Keratinocyte (primary cell): ENCODE results near the gene TTC39C. TPM values are rescaled to one million over a fixed set of nuclear protein-coding genes. Genes with fewer than 3 reads are reported as not detected.

Experiments
- DNase-seq: peaks from one replicate; pipeline ENCODE4 v3.0.0-alpha.2; 2011; ENCODE audit warnings: low read depth, missing footprints, low spot score
- FAIRE-seq: peaks from 2 replicates; lab custom pipeline; 2011; peaks lifted over from hg19 to GRCh38; lab: Jason Lieb, UNC
- H2AFZ ChIP-seq: 2 replicates; pipeline ENCODE4 v1.6.0; 2012; ENCODE audit warnings: low read length, control low read depth, inconsistent platforms; ENCODE audit not compliant: control insufficient read depth
- H3K27ac ChIP-seq: 2 replicates; pipeline ENCODE4 v1.5.1; 2011; ENCODE audit warnings: low read length; ENCODE audit not compliant: control insufficient read depth, insufficient read depth
- H3K27me3 ChIP-seq: 3 replicates; pipeline ENCODE4 v1.6.0; 2011; ENCODE audit warnings: low read length; ENCODE audit not compliant: control insufficient read depth, insufficient read depth; ENCODE audit errors: extremely low read depth
- H3K36me3 ChIP-seq, 2 experiments: 2 replicates in 1 of 2; 3 replicates in 1 of 2; pipeline ENCODE4 v1.5.1; 2011; ENCODE audit warnings: low read length in 2 of 2, mild to moderate bottlenecking in 1 of 2; ENCODE audit not compliant: control insufficient read depth in 2 of 2, insufficient read depth in 2 of 2; ENCODE audit errors: extremely low read depth in 1 of 2
- H3K4me1 ChIP-seq: 3 replicates; pipeline ENCODE4 v1.5.1; 2011; ENCODE audit warnings: low read length; ENCODE audit not compliant: control insufficient read depth, insufficient read depth; ENCODE audit errors: extremely low read depth
- H3K4me2 ChIP-seq: 3 replicates; pipeline ENCODE4 v1.6.0; 2011; ENCODE audit warnings: low read depth, low read length; ENCODE audit not compliant: control insufficient read depth, insufficient read depth; ENCODE audit errors: extremely low read depth
- H3K4me3 ChIP-seq, 3 experiments: fragments of 200-600 bp in 1 of 3; sonication (generic) in 1 of 3; 2 replicates in 2 of 3; 3 replicates in 1 of 3; pipeline ENCODE4 v1.5.1; 2011 to 2016; ENCODE audit warnings: low read length in 3 of 3, mild to moderate bottlenecking in 3 of 3, control low read depth in 2 of 3, inconsistent platforms in 1 of 3, low read depth in 1 of 3, mixed read lengths in 1 of 3, mixed run types in 1 of 3, moderate library complexity in 1 of 3; ENCODE audit not compliant: control insufficient read depth in 2 of 3, insufficient read depth in 2 of 3; ENCODE audit errors: extremely low read depth in 1 of 3
- H3K79me2 ChIP-seq: 2 replicates; pipeline ENCODE4 v1.6.0; 2012; ENCODE audit warnings: low read length; ENCODE audit not compliant: control insufficient read depth, insufficient read depth
- H3K9ac ChIP-seq: 3 replicates; pipeline ENCODE4 v1.6.0; 2011; ENCODE audit warnings: low read length; ENCODE audit not compliant: control insufficient read depth, insufficient read depth; ENCODE audit errors: extremely low read depth
- H3K9me1 ChIP-seq: 3 replicates; pipeline ENCODE4 v1.6.0; 2011; ENCODE audit warnings: low read length; ENCODE audit not compliant: control insufficient read depth, insufficient read depth; ENCODE audit errors: extremely low read depth
- H3K9me3 ChIP-seq: 2 replicates; pipeline ENCODE4 v1.5.1; 2012; ENCODE audit warnings: low read depth, low read length; ENCODE audit not compliant: control insufficient read depth
- H4K20me1 ChIP-seq: 3 replicates; pipeline ENCODE4 v1.6.0; 2011; ENCODE audit warnings: low read length; ENCODE audit not compliant: control insufficient read depth, insufficient read depth; ENCODE audit errors: extremely low read depth
- EZH2 ChIP-seq: IDR thresholded peaks from one replicate; pipeline ENCODE4 v1.6.1; 2012; ENCODE audit warnings: inconsistent platforms, mild to moderate bottlenecking, low read length, moderate library complexity
- dilution Hi-C: fragments of 300-500 bp; cut with MboI; formaldehyde crosslinking; loops from one replicate; pipeline ENCODE4 v1.7.0; 2020; ENCODE audit warnings: low sequenced_read_pairs; ENCODE audit not compliant: extremely low pct_ligation_motif_present
- polyA plus RNA-seq, 5 experiments: library from polyadenylated mRNA; depleted of rRNA in 3 of 5; stranded (reverse) in 3 of 5; stranded (forward) in 1 of 5; unstranded in 1 of 5; fragments of >200 nt; gene quantifications; 1 replicate in 1 of 5; 2 replicates in 3 of 5; 3 replicates in 1 of 5; pipeline versions ENCODE4 v1.2.1 to v1.2.3, GENCODE V29; 2011 to 2012; ENCODE audit warnings: missing spikeins in 2 of 5, low read depth in 1 of 5, low replicate concordance in 1 of 5
- TF ChIP-seq, protein P1 (sequence below), 3 experiments: IDR thresholded peaks in 1 of 3; conservative IDR thresholded peaks in 1 of 3; optimal IDR thresholded peaks in 1 of 3; 2 replicates in 2 of 3; 3 replicates in 1 of 3; pipeline versions ENCODE3 to v1.5.1; 2011; ENCODE audit warnings: low read length in 3 of 3, mild to moderate bottlenecking in 3 of 3, moderate library complexity in 2 of 3, control low read depth in 1 of 3, inconsistent platforms in 1 of 3; ENCODE audit not compliant: insufficient read depth in 2 of 3; ENCODE audit errors: extremely low read depth in 1 of 3

The TTC39C gene
- polyA plus RNA-seq, 1 donor (not counting 4 experiments of a cell fraction or from before 2014, with no cell fraction given): 26.8 TPM

DNA sequence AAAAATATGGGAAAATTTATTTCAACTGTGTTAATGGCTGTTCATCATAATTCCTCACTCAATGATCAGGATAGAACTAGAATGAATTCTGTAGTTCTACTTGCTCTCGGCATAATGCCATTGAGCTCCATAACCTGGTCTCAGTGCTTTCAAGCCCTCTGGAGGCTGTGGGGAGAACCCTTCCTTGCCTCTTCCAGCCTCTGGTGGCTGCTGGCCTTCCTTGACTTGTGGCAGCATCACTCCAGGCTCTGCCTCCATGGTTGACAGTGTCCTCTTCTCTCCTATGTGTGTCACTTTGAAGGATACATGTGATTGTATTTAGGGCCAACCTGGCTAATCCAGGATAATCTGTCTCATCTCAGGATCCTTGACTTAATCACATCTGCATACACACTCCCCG, 97.4 kb downstream of the TTC39C start:
- Histone ChIP-seq H3K36me3 (peaks cover 0 to under 1% of the 10 kb centered on the region in 2 experiments), H3K27me3 (no peaks in the 10 kb centered on the region), H3K79me2 (no peaks in the 10 kb centered on the region), H3K4me1 (peaks cover 11% of the 10 kb centered on the region), H3K4me2 (no peak overlapping the region), H2AFZ (no peak overlapping the region), H3K4me3 (no peak overlapping the region), H3K9ac (no peak overlapping the region), H3K27ac (no peak overlapping the region), H3K9me1 (no peaks in the 10 kb centered on the region), H3K9me3 (no peaks in the 10 kb centered on the region), H4K20me1 (no peaks in the 10 kb centered on the region)
- dilution Hi-C loops: loop anchor here (10.0 kb wide), 1 partner anchor 147 kb away; no protein-coding TSS in a partner anchor
- DNase-seq (no peak), FAIRE-seq (no peak)
- TF ChIP-seq EZH2: no peak
- TF ChIP-seq, protein P1, sequence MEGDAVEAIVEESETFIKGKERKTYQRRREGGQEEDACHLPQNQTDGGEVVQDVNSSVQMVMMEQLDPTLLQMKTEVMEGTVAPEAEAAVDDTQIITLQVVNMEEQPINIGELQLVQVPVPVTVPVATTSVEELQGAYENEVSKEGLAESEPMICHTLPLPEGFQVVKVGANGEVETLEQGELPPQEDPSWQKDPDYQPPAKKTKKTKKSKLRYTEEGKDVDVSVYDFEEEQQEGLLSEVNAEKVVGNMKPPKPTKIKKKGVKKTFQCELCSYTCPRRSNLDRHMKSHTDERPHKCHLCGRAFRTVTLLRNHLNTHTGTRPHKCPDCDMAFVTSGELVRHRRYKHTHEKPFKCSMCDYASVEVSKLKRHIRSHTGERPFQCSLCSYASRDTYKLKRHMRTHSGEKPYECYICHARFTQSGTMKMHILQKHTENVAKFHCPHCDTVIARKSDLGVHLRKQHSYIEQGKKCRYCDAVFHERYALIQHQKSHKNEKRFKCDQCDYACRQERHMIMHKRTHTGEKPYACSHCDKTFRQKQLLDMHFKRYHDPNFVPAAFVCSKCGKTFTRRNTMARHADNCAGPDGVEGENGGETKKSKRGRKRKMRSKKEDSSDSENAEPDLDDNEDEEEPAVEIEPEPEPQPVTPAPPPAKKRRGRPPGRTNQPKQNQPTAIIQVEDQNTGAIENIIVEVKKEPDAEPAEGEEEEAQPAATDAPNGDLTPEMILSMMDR (optimal IDR thresholded peaks at IDR 0.05 in 1 of 3, IDR thresholded peaks at IDR 0.05 in 1 of 3, conservative IDR thresholded peaks at IDR 0.05 in 1 of 3; ENCODE audit: extremely low read depth in 1 of 3, insufficient read depth in 2 of 3, low read length in 3 of 3): no peak

DNA sequence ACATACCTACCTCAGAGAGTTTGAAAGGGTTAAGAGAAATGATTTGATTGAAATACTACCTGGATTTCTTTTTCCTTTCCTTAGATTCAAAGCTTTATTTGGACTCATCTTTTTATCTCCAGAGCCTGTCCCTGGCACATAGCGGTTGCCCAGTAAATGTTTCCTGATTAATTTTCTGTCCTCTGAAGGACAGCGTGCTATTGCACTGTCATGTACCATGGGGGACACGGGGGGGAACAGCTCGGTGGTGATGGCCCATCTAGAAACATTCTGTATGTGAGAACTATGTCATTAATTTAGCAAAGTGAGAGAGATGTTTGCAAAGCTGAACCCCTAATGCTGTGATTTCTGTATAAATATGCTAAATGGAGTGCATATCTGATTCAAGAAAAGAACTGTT, 97.9 kb downstream of the TTC39C start:
- no peak overlapping the region for H2AFZ ChIP-seq
- no peaks in the 10 kb centered on the region for H4K20me1 ChIP-seq
- TF ChIP-seq EZH2: no peak
- TF ChIP-seq, protein P1 (optimal IDR thresholded peaks at IDR 0.05 in 1 of 3, IDR thresholded peaks at IDR 0.05 in 1 of 3, conservative IDR thresholded peaks at IDR 0.05 in 1 of 3; ENCODE audit: extremely low read depth in 1 of 3, insufficient read depth in 2 of 3, low read length in 3 of 3): no peak
- H3K27me3 ChIP-seq: no peaks in the 10 kb centered on the region
- no peaks in the 10 kb centered on the region for H3K36me3 ChIP-seq
- no peaks in the 10 kb centered on the region for H3K9me3 ChIP-seq
- H3K4me2 ChIP-seq: no peak overlapping the region
- H3K9ac ChIP-seq: no peak overlapping the region
- dilution Hi-C loops: loop anchor here (10.0 kb wide), 1 partner anchor 148 kb away; no protein-coding TSS in a partner anchor
- H3K27ac ChIP-seq: no peak overlapping the region
- H3K4me1 ChIP-seq: peaks cover 11% of the 10 kb centered on the region
- DNase-seq (no peak), FAIRE-seq (no peak)
- no peaks in the 10 kb centered on the region for H3K79me2 ChIP-seq
- no peaks in the 10 kb centered on the region for H3K9me1 ChIP-seq
- no peak overlapping the region for H3K4me3 ChIP-seq
